Stimulated activated CD4-positive, alpha-beta T cell treated with anti-CD3 and anti-CD28 coated beads, Interleukin-15, amount 100 ng/mL, for 48 hours (primary cell): ENCODE measurements around the gene UBE3B.
A peak's percentile ranks its signal among the peaks of the same experiment; 100 is the strongest.

Experiments used
- DNase-seq, 2 donors: peaks; one replicate each; pipeline ENCODE4 v3.0.0-alpha.2; 2020; ENCODE audit warnings: low read depth in 2 of 2

UBE3B gene

GRCh38 chr12:109497675-109498074, 20.2 kb downstream of the UBE3B start:
- DNase-seq = no peak

GRCh38 chr12:109500406-109501185, 23.2 kb downstream of the UBE3B start:
- no peak for DNase-seq

GRCh38 chr12:109501299-109501698, 23.9 kb downstream of the UBE3B start:
- no peak for DNase-seq

GRCh38 chr12:109502332-109502731, 24.9 kb downstream of the UBE3B start:
- DNase-seq = no peak

GRCh38 chr12:109503611-109504010, 26.2 kb downstream of the UBE3B start:
- no peak for DNase-seq

- no peak for DNase-seq
Observed at GRCh38 chr12:109504068-109504467, 26.6 kb downstream of the UBE3B start.

- no peak for DNase-seq
Observed at GRCh38 chr12:109510196-109510595, 32.8 kb downstream of the UBE3B start.

- no peak for DNase-seq
Observed at GRCh38 chr12:109512608-109513007, 35.2 kb downstream of the UBE3B start.

GRCh38 chr12:109513051-109513450, 35.6 kb downstream of the UBE3B start:
- DNase-seq = no peak

GRCh38 chr12:109513977-109514376, 36.5 kb downstream of the UBE3B start:
- DNase-seq = no peak

- no peak for DNase-seq
Observed at GRCh38 chr12:109517619-109518018, 40.2 kb downstream of the UBE3B start.

GRCh38 chr12:109518820-109519665, 41.6 kb downstream of the UBE3B start:
- peak; percentile 15 to 41 for DNase-seq

- no peak for DNase-seq
Observed at GRCh38 chr12:109519787-109520186, 42.4 kb downstream of the UBE3B start.

- no peak for DNase-seq
Observed at GRCh38 chr12:109521831-109522230, 44.4 kb downstream of the UBE3B start.

- no peak for DNase-seq
Observed at GRCh38 chr12:109523071-109523470, 45.6 kb downstream of the UBE3B start.

- DNase-seq = no peak
Observed at GRCh38 chr12:109523504-109523903, 46.1 kb downstream of the UBE3B start.

GRCh38 chr12:109524466-109525278, 47.2 kb downstream of the UBE3B start:
- DNase-seq = no peak

- DNase-seq = no peak
Observed at GRCh38 chr12:109525279-109525585, 47.8 kb downstream of the UBE3B start.

- no peak for DNase-seq
Observed at GRCh38 chr12:109527489-109528123, 50.2 kb downstream of the UBE3B start.

GRCh38 chr12:109529691-109530640, 52.5 kb downstream of the UBE3B start:
- no peak for DNase-seq

- DNase-seq = no peak
Observed at GRCh38 chr12:109531411-109531810, 54.0 kb downstream of the UBE3B start.
